Naive thymus-derived CD8-positive, alpha-beta T cell (primary cell): Measurements from ENCODE around the gene AGO3. TPM values are rescaled to one million over a fixed set of nuclear protein-coding genes. Genes with fewer than 3 reads are reported as not detected.

Experiments used
- ATAC-seq, 2 donors: fragments of 150-1000 bp; cut with Tn5 transposase in 1 of 2; sonication (Bioruptor Pico), chemical (Tn5 transposase) in 1 of 2; 1 replicate in 1 of 2; 2 replicates in 1 of 2; pipeline ENCODE4 v1.10.0; 2021; ENCODE audit warnings: mild to moderate bottlenecking in 2 of 2, moderate library complexity in 2 of 2
- POLR2A ChIA-PET: fragments of 350-600 bp; sonication (Branson Sonifier 250); formaldehyde crosslinking; loops from one replicate; lab custom pipeline; 2021; ENCODE audit warnings: antibody characterized with exemption; lab: Charles Lee
- DNase-seq, 10 donors: peaks; one replicate each; pipeline versions ENCODE4 v3.0.0 to v3.0.0-alpha.2; 2020 to 2022
- H3K27ac Mint-ChIP-seq, 10 donors: one replicate each; pipeline ENCODE4 v1.8.0; 2020 to 2022; ENCODE audit warnings: mild to moderate bottlenecking in 10 of 10, mixed read lengths in 10 of 10, moderate library complexity in 4 of 10, inconsistent platforms in 1 of 10
- H3K27me3 Mint-ChIP-seq, 5 donors: one replicate each; pipeline ENCODE4 v1.8.0; 2021 to 2022; ENCODE audit warnings: mixed read lengths in 5 of 5
- H3K36me3 Mint-ChIP-seq, 3 donors: one replicate each; pipeline ENCODE4 v1.8.0; 2020 to 2022; ENCODE audit warnings: mixed read lengths in 3 of 3, mild to moderate bottlenecking in 2 of 3, inconsistent platforms in 1 of 3
- H3K4me1 Mint-ChIP-seq, 4 donors: one replicate each; pipeline ENCODE4 v1.8.0; 2021 to 2022; ENCODE audit warnings: mixed read lengths in 4 of 4
- H3K4me3 Mint-ChIP-seq, 10 donors: one replicate each; pipeline ENCODE4 v1.8.0; 2020 to 2022; ENCODE audit warnings: mild to moderate bottlenecking in 10 of 10, mixed read lengths in 10 of 10, moderate library complexity in 6 of 10, inconsistent platforms in 1 of 10
- H3K9me3 Mint-ChIP-seq, 9 donors: one replicate each; pipeline ENCODE4 v1.8.0; 2020 to 2022; ENCODE audit warnings: mixed read lengths in 9 of 9, mild to moderate bottlenecking in 3 of 9, inconsistent platforms in 1 of 9, moderate library complexity in 1 of 9
- polyA plus RNA-seq, 3 donors: library from polyadenylated mRNA; unstranded; fragments of 300-500 nt; fragmentation: Illumina TruSeq; gene quantifications; one replicate each; pipeline ENCODE4 v1.2.3, GENCODE V29; 2021
- total RNA-seq, 8 experiments: library from RNA in 2 of 8; stranded (reverse) in 2 of 8; gene quantifications; one replicate each; pipeline ENCODE4 v1.2.3 and lab custom pipeline; 2021 to 2026

AGO3 gene
- total and polyA plus RNA-seq, 5 experiments from 2014 or later, result 5.7 to 40.8 (median 16.8) TPM

DNA sequence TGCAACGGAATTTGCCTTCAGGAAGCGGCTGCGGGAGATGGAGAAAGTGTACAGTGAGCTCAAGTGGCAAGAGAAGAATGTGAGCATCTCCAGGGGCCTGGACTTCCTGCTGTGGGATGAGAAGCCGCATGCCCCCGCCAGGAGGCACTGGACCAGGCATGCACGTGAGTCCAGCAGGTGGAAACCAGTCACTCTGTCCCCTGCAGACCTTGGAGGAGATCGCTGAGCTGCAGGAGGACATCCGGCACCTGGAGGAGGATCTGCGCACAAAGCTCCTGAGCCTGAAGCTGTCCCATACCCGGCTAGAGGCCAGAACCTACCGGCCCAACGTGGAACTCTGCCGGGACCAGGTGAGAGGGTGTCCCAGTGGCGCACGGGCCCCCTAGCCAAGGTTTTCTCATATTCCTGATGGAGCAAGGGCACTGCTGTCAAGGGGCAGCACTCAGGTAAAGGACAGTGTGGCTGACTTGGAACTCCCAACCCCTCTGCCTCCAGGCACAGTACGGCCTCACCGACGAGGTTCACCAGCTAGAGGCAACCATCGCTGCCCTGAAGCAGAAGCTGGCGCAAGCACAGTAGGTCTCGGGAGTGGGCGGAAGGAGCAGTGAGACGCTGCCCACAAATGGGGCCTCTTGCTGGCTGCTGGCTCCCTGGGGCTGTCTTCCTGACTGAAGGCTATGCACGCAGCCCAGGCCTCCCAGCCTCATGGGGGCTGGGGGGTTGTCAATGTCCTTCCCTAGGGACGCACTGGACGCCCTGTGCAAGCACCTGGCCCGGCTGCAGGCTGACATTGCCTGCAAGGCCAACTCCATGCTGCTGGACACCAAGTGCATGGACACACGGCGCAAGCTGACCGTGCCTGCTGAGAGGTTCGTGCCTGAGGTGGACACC is 156.6 kb downstream of the AGO3 start:
- H3K9me3 Mint-ChIP-seq, result no peaks in the 10 kb centered on the region
- H3K4me1 Mint-ChIP-seq, result peaks cover 6 to 40% (median 25%) of the 10 kb centered on the region in 4 donors
- peak overlapping the region in 8 of 10 donors; percentile 15 to 87 (median 70) for H3K27ac Mint-ChIP-seq
- ATAC-seq (no peak), DNase-seq (no peak)
- peaks cover 2 to 36% (median 10%) of the 10 kb centered on the region in 5 donors for H3K27me3 Mint-ChIP-seq
- peak overlapping the region; percentile 43 to 90 (median 66) for H3K4me3 Mint-ChIP-seq
- H3K36me3 Mint-ChIP-seq, result peaks cover 0 to 17% (median 0%) of the 10 kb centered on the region in 3 donors
- POLR2A ChIA-PET, result interaction anchor here (1.5 to 1.9 kb wide), 2 partner anchors 21 to 157 kb away, joined by 3 to 6 read pairs; partner anchors contain the start of gene AGO3

DNA sequence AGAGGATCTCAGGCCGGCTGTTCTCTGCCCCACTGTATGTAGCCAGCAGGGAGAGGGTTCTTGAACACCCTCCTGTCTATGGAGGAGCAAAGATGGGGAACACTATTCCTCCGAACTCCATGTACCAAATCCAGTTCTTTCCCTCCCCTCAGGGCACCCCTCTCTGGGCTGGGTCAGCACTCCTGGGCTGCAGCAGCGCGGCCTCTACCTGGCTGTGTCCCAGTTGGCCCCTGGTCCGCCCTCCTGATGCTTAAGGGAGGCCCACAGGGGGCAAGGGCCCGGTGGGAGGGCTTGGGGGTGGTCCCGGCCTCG is 157.3 kb downstream of the AGO3 start:
- POLR2A ChIA-PET, result interaction anchor here (1.2 to 1.5 kb wide), 2 partner anchors 20 to 157 kb away, joined by 3 to 5 read pairs; partner anchors contain the start of gene AGO3
- peaks cover 6 to 41% (median 26%) of the 10 kb centered on the region in 4 donors for H3K4me1 Mint-ChIP-seq
- peaks cover 0 to 24% (median 0%) of the 10 kb centered on the region in 3 donors for H3K36me3 Mint-ChIP-seq
- H3K27me3 Mint-ChIP-seq, result peaks cover 0 to 32% (median 6%) of the 10 kb centered on the region in 5 donors
- ATAC-seq (peak; percentile 19 to 33), DNase-seq (no peak)
- H3K27ac Mint-ChIP-seq, result peak overlapping the region in 7 of 10 donors; percentile 43 to 93 (median 83)
- no peaks in the 10 kb centered on the region for H3K9me3 Mint-ChIP-seq
- H3K4me3 Mint-ChIP-seq, result peak overlapping the region; percentile 22 to 94 (median 84)

DNA sequence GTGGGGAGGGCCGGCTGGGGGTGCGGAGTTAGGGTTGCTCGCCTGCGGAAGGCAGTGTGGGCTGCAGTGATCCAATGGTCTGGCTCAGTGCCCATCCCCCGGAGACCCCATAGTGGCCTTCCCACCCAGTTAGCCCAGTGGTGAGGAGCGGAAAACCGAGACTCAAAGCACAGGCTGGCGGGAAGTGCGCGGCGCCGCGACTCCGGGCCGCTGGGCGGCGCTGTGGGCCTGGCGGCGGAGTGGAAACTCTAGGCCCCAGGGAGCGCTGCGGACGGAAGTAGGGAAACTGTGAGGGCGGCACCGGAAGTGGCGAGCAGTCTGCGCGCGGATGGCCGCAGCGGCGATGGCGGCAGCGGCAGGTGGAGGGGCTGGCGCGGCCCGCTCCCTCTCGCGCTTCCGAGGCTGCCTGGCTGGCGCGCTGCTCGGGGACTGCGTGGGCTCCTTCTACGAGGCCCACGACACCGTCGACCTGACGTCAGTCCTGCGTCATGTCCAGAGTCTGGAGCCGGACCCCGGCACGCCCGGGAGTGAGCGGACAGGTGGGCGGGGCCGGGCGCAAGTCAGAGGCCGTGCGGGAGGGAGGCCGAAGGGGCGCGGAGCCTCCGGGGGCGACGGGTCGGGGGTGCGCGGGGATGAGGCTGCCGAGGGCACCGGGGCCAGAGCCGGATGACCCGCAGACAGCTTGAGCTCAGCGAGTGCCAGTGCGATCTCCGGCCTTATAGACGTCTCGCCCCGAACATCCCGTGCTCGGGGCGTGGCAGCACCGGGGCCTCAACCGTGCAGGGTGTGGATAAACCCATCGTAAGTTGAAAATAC is 157.9 kb downstream of the AGO3 start, which contains the start of gene ADPRS:
Gene ADPRS (plus strand): TSS at position 316 of the 816 bp plus-strand sequence. CDS start 13 bp downstream, at position 329.
- Mint-ChIP-seq H3K27me3 (peaks cover 0 to 30% (median 4%) of the 10 kb centered on the region in 5 donors), H3K4me3 (peak within 1 kb of the TSS; percentile 76 to 94 (median 90)), H3K27ac (peak within 1 kb of the TSS; percentile 83 to 96 (median 92)), H3K9me3 (no peaks in the 10 kb centered on the region), H3K4me1 (peaks cover 6 to 41% (median 28%) of the 10 kb centered on the region in 4 donors), H3K36me3 (peaks cover 0 to 30% (median 0%) of the 10 kb centered on the region in 3 donors)
- DNase-seq (peak; percentile 83 to 94 (median 89)), ATAC-seq (peak; percentile 90 to 92)
- POLR2A ChIA-PET, result interaction anchor here (0.6 to 1.6 kb wide), 13 partner anchors 20 to 353 kb away, joined by 3 to 10 read pairs (median 4); partner anchors contain the start of genes AGO3, THRAP3 and TRAPPC3

DNA sequence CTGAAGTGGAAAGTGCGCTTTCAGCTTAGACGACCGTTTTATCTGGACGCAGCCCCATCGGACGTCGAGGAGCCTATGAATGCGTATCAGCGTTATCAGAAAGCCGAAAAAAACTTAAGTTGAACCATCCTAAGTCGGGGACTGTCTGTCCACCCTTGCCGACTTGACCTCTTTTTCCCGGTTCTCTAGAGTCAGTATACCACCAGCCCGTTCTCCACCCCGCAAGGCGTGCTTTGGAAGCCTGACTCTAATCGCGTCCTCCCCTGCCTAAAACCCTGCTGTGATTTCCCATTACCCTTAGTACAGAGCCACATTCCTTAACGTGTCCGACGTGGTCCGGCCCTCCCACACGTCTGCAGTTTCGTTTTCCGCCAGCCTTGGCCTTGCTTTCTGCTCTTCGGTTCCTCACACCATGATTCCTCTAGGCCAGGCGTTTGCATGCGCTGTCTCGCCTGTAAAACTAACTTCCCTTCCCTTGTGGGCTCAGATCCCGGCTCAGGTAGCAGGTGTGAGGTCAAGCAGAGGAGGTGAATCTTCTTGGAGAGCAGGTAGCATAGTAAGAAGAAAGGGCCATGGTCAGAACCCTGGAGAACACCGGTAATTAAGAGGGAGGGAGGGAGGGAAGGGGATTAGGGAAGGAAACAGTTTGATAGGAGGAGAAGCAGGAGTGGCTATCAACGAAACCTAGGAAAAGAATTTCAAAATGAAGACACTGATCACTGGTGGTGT is 158.7 kb downstream of the AGO3 start:
- Mint-ChIP-seq H3K4me3 (peak overlapping the region; percentile 76 to 94 (median 90)), H3K27me3 (peaks cover 0 to 27% (median 3%) of the 10 kb centered on the region in 5 donors), H3K4me1 (peaks cover 6 to 39% (median 28%) of the 10 kb centered on the region in 4 donors), H3K36me3 (peaks cover 0 to 37% (median 0%) of the 10 kb centered on the region in 3 donors), H3K9me3 (no peaks in the 10 kb centered on the region), H3K27ac (peak overlapping the region; percentile 83 to 96 (median 92))
- DNase-seq, result peak in 2 of 10 donors; percentile 16 to 23
- ATAC-seq, result no peak
- POLR2A ChIA-PET, result interaction anchor here (0.6 to 1.6 kb wide), 12 partner anchors 19 to 276 kb away, joined by 3 to 10 read pairs (median 4); partner anchors contain the start of genes AGO3, THRAP3 and TRAPPC3

DNA sequence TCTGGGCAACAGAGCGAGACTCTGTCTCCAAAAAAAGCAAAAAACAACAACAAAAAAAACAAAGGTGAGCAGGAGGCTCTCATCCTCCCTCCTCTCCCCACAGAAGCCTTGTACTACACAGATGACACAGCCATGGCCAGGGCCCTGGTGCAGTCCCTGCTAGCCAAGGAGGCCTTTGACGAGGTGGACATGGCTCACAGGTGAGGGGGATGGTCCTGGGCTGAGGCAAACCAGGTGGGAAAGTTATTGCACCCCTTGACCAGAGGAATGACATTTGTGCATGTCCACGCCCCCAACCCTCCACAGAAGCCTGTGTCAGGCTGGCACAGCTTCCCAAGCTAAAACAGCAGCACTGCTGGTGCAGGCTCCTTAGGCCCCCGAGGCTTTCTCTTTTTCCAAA is 160.2 kb downstream of the AGO3 start:
- POLR2A ChIA-PET, result interaction anchor here (0.6 to 1.7 kb wide), 3 partner anchors 54 to 244 kb away, joined by 3 to 9 read pairs (median 5); no protein-coding TSS in a partner anchor
- peak overlapping the region in 4 of 10 donors; percentile 15 to 75 (median 50) for H3K27ac Mint-ChIP-seq
- H3K36me3 Mint-ChIP-seq, result peaks cover 0 to 48% (median 0%) of the 10 kb centered on the region in 3 donors
- ATAC-seq (no peak), DNase-seq (peak in 1 of 10 donors; percentile 15)
- H3K4me1 Mint-ChIP-seq, result peaks cover 6 to 36% (median 27%) of the 10 kb centered on the region in 4 donors
- peaks cover 0 to 11% (median 0%) of the 10 kb centered on the region in 5 donors for H3K27me3 Mint-ChIP-seq
- H3K4me3 Mint-ChIP-seq, result no peak overlapping the region
- no peaks in the 10 kb centered on the region for H3K9me3 Mint-ChIP-seq

DNA sequence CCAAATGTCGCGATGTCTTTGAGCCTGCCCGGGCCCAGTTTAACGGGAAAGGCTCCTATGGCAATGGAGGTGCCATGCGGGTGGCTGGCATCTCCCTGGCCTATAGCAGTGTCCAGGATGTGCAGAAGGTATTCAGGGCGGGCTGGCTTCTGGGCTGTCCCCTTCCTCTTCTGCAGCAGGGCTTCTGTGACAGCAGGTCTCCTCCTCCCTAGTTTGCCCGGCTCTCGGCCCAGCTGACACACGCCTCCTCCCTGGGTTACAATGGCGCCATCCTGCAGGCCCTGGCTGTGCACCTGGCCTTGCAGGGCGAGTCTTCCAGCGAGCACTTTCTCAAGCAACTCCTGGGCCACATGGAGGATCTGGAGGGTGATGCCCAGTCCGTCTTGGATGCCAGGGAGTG is 160.8 kb downstream of the AGO3 start:
- Mint-ChIP-seq H3K9me3 (no peaks in the 10 kb centered on the region), H3K4me1 (peaks cover 10 to 36% (median 27%) of the 10 kb centered on the region in 4 donors), H3K27me3 (peaks cover 0 to 6% (median 0%) of the 10 kb centered on the region in 5 donors), H3K4me3 (peak overlapping the region in 4 of 10 donors; percentile 11 to 64 (median 23)), H3K27ac (peak overlapping the region in 4 of 10 donors; percentile 29 to 75 (median 62)), H3K36me3 (peaks cover 0 to 54% (median 0%) of the 10 kb centered on the region in 3 donors)
- POLR2A ChIA-PET, result interaction anchor here (0.6 to 1.7 kb wide), 4 partner anchors 28 to 245 kb away, joined by 3 to 9 read pairs (median 4); no protein-coding TSS in a partner anchor
- DNase-seq, result peak in 1 of 10 donors; percentile 14
- no peak for ATAC-seq

DNA sequence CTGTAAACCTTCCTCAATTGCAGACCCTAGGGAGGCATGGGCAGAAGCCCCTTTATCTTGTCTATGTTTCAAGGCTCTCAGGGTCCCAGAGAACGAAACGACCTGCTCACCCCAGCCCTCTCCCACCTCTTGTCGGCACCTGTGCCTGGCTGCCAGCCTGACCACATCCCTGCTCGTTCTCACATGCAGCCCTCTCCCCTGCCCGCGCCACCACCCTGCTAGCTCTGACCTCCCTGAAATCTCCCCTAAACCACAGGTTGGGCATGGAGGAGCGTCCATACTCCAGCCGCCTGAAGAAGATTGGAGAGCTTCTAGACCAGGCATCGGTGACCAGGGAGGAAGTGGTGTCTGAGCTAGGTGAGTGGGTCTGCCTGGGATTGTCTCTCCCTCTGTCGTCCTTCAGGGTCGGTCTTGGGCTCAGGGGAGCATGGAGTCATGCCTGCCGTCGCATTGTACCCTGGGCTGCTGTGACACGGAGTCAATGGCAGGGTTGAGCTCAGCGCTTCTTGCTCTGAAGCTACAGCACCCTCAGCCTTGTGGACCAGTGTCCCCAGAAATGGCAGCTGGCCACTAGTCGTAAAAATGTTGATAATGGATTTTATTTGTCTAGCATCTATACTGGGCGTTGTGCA is 161.4 kb downstream of the AGO3 start:
- POLR2A ChIA-PET, result interaction anchor here (0.8 to 1.1 kb wide), 2 partner anchors 27 to 68 kb away, joined by 3 read pairs; no protein-coding TSS in a partner anchor

DNA sequence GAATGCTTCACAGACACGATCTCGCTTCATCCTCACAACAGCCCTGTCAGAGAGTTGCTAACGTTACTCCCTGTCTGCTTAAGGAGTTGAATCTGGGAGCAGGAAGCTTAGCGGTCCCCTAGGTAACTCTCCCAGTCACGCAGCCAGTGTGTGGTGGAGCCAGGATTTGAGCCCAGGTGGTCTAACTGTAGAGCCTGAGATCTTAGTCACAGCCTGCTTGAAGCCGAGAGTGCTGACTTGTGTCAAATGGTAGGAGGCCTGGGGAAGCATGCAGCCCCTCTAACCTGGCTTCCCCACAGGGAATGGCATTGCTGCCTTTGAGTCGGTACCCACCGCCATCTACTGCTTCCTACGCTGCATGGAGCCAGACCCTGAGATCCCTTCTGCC is 161.9 kb downstream of the AGO3 start:
- no peak overlapping the region for H3K4me3 Mint-ChIP-seq
- ATAC-seq, result no peak
- H3K27ac Mint-ChIP-seq, result peak overlapping the region in 3 of 10 donors; percentile 13 to 38 (median 37)
- H3K27me3 Mint-ChIP-seq, result no peaks in the 10 kb centered on the region
- POLR2A ChIA-PET, result interaction anchor here (1.1 to 1.3 kb wide), 2 partner anchors 52 to 67 kb away, joined by 3 read pairs; no protein-coding TSS in a partner anchor
- H3K9me3 Mint-ChIP-seq, result no peaks in the 10 kb centered on the region
- DNase-seq, result peak in 1 of 10 donors; percentile 23
- peaks cover 0 to 54% (median 0%) of the 10 kb centered on the region in 3 donors for H3K36me3 Mint-ChIP-seq
- peaks cover 10 to 33% (median 25%) of the 10 kb centered on the region in 4 donors for H3K4me1 Mint-ChIP-seq

More for the DNA sequence above, 161.4 kb downstream of the AGO3 start:
- peak in 1 of 10 donors; percentile 48 for DNase-seq
- H3K27ac Mint-ChIP-seq, result peak overlapping the region in 7 of 10 donors; percentile 24 to 80 (median 67)
- H3K4me3 Mint-ChIP-seq, result peak overlapping the region in 1 of 10 donors; percentile 63
- no peaks in the 10 kb centered on the region for H3K9me3 Mint-ChIP-seq
- H3K36me3 Mint-ChIP-seq, result peaks cover 0 to 54% (median 0%) of the 10 kb centered on the region in 3 donors
- ATAC-seq, result no peak
- H3K4me1 Mint-ChIP-seq, result peaks cover 10 to 33% (median 25%) of the 10 kb centered on the region in 4 donors
- H3K27me3 Mint-ChIP-seq, result no peaks in the 10 kb centered on the region

DNA sequence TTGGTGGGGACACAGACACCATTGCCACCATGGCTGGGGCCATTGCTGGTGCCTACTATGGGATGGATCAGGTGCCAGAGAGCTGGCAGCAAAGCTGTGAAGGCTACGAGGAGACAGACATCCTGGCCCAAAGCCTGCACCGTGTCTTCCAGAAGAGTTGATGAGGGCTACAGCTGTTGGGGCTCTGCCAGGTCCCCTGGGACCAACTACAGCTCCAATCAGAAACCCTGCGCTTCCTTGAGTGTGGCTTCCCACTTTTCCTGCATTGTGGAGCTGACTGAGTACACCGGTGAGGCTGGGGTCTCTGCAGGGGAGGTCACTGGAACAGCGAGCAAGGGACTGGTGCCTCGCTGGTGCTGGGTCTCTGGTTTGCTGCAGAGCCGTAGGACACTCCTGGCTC is 162.3 kb downstream of the AGO3 start:
- peaks cover 10 to 31% (median 24%) of the 10 kb centered on the region in 4 donors for H3K4me1 Mint-ChIP-seq
- no peaks in the 10 kb centered on the region for H3K9me3 Mint-ChIP-seq
- DNase-seq, result peak in 1 of 10 donors; percentile 46
- no peaks in the 10 kb centered on the region for H3K27me3 Mint-ChIP-seq
- ATAC-seq, result no peak
- H3K36me3 Mint-ChIP-seq, result peaks cover 0 to 54% (median 0%) of the 10 kb centered on the region in 3 donors
- peak overlapping the region in 1 of 10 donors; percentile 37 for H3K27ac Mint-ChIP-seq
- POLR2A ChIA-PET, result interaction anchor here (1.3 kb wide), 1 partner anchor 52 kb away, joined by 3 read pairs; no protein-coding TSS in a partner anchor
- no peak overlapping the region for H3K4me3 Mint-ChIP-seq

DNA sequence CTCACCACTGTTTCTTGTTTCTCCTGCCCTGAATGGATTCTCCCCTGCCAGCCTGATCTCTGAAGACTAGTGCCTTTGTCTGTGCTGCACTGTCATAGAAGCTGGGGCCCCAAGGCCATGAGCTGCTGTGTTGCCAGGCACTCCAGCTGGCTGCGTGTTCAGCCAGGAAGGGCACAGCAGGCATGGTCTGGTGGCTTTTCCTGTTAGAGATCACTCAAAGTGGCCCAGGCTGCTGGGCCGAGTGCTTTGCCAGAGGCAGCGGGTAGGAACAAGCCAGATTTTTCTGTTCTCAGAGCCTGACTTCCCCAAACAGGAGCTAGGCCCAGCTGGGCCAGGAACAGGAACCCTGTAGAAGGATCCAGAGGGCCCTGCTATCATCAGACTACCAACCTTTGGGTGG is 163.0 kb downstream of the AGO3 start:
- DNase-seq, result peak in 1 of 10 donors; percentile 41

More for the DNA sequence above, 163.0 kb downstream of the AGO3 start:
- Mint-ChIP-seq H3K4me3 (no peak overlapping the region), H3K27me3 (no peaks in the 10 kb centered on the region), H3K4me1 (peaks cover 10 to 29% (median 24%) of the 10 kb centered on the region in 4 donors), H3K36me3 (peaks cover 0 to 54% (median 0%) of the 10 kb centered on the region in 3 donors), H3K9me3 (no peaks in the 10 kb centered on the region), H3K27ac (peak overlapping the region in 1 of 10 donors; percentile 22)
- ATAC-seq, result no peak
- POLR2A ChIA-PET, result interaction anchor here (1.3 kb wide), 1 partner anchor 51 kb away, joined by 3 read pairs; no protein-coding TSS in a partner anchor
